Measurements from ENCODE around the gene PRORP. TPM values are rescaled to one million over a fixed set of nuclear protein-coding genes. Genes with fewer than 3 reads are reported as not detected.
A peak's percentile ranks its signal among the peaks of the same experiment; 100 is the strongest.

PRORP gene
- total RNA-seq (2021) (18.2 and 24.7 TPM in 2 replicates), Bru-seq, nascent RNA (percentile 62 among the genes with signal in this experiment), BruChase-seq, experiment 1, labeled RNA remaining after a 2-hour chase (percentile 66 among the genes with signal in this experiment), BruChase-seq, experiment 2, labeled RNA remaining after a 6-hour chase (percentile 85 among the genes with signal in this experiment)
- long read RNA-seq, full-length matches to known transcripts = 27 of 34 reads
- long read RNA-seq, partial matches to known transcripts = 2 of 34 reads
- long read RNA-seq, other reads (novel, unspliced or antisense) = 5 of 34 reads

- Histone ChIP-seq H3K4me2 (peak within 1 kb of the TSS; percentile 89), H3K4me3 (peak within 1 kb of the TSS; percentile 65), H3K27ac (peak within 1 kb of the TSS; percentile 97), H3K4me1 (replicated peaks; ENCODE audit: insufficient read depth) (peaks cover 9% of the 10 kb centered on the region), H3K9me3 (ENCODE audit: insufficient read depth, low read depth) (no peaks in the 10 kb centered on the region), H3K27me3 (ENCODE audit: insufficient read depth, low read depth) (no peaks in the 10 kb centered on the region), H2AFZ (peak within 1 kb of the TSS; percentile 97), H4K20me1 (ENCODE audit: insufficient read depth) (no peaks in the 10 kb centered on the region), H3K9me2 (ENCODE audit: insufficient read depth) (no peaks in the 10 kb centered on the region), H3F3A (ENCODE audit: insufficient read depth, low read depth) (peaks cover 8% of the 10 kb centered on the region; the same call in 1 of the 2 replicates), H3K36me3 (ENCODE audit: low read depth) (no peaks in the 10 kb centered on the region), H3K79me2 (ENCODE audit: low read depth) (0 out of 2 replicates have a peak, but pooled peaks cover 14% of the 10 kb centered on the region)
- ChIA-PET CTCF (interaction anchor here (1.0 kb wide), 1 partner anchor 93 kb away, joined by 3 read pairs; no protein-coding TSS in a partner anchor), POLR2A (ENCODE audit: unreplicated experiment) (interaction anchor here (0.5 to 0.7 kb wide), 4 partner anchors 36 to 537 kb away, joined by 3 to 5 read pairs (median 4); partner anchors contain the start of gene FAM177A1)
- DNase-seq = peak; percentile 84 to 87
- no peak for TF ChIP-seq EZH2 (IDR thresholded peaks at IDR 0.05; ENCODE audit: low read depth)
- TF ChIP-seq CTCF (conservative IDR thresholded peaks at IDR 0.05) = no peak
- intact Hi-C loops (cut with micrococcal nuclease; ENCODE audit: unreplicated experiment) = loop anchor here (1.0 to 5.0 kb wide), 2 partner anchors 170 to 280 kb away; partner anchors contain the start of genes NFKBIA and PSMA6
- no TSS peak for BruUV-seq (replicated peaks)
Measured at GRCh38 chr14:35121887-35122695, at the start of gene PRORP, which contains the start of gene PPP2R3C. TSS of gene PRORP (plus strand) at chr14:35122552. CDS start at chr14:35123246, 694 bp downstream. TSS of gene PPP2R3C (minus strand) at chr14:35121990. CDS start at chr14:35121959, 31 bp downstream.

GRCh38 chr14:35073486-35073885 lies 48.9 kb upstream of the PRORP start:
- no peak overlapping the region for H3K4me2 ChIP-seq
- no peaks in the 10 kb centered on the region for H3K9me3 ChIP-seq (ENCODE audit: insufficient read depth, low read depth)
- no peaks in the 10 kb centered on the region for H3K36me3 ChIP-seq (ENCODE audit: low read depth)
- H3K9me2 ChIP-seq (ENCODE audit: insufficient read depth) = no peaks in the 10 kb centered on the region
- ChIA-PET CTCF (no interaction called here), POLR2A (ENCODE audit: unreplicated experiment) (interaction anchor here (1.0 kb wide), 1 partner anchor 10 kb away, joined by 3 read pairs; no protein-coding TSS in a partner anchor)
- H3K27me3 ChIP-seq (ENCODE audit: insufficient read depth, low read depth) = no peaks in the 10 kb centered on the region
- DNase-seq = no peak
- BruUV-seq (replicated peaks) = no TSS peak
- intact Hi-C loops (cut with micrococcal nuclease; ENCODE audit: unreplicated experiment) = no loop called here
- no peaks in the 10 kb centered on the region for H4K20me1 ChIP-seq (ENCODE audit: insufficient read depth)
- no peak overlapping the region for H2AFZ ChIP-seq
- H3F3A ChIP-seq (ENCODE audit: insufficient read depth, low read depth) = no peaks in the 10 kb centered on the region
- H3K4me1 ChIP-seq (replicated peaks; ENCODE audit: insufficient read depth) = no peaks in the 10 kb centered on the region
- no peak for TF ChIP-seq EZH2 (IDR thresholded peaks at IDR 0.05; ENCODE audit: low read depth)
- no peak for TF ChIP-seq CTCF (conservative IDR thresholded peaks at IDR 0.05)
- no peak overlapping the region for H3K27ac ChIP-seq
- no peak overlapping the region for H3K4me3 ChIP-seq
- no peaks in the 10 kb centered on the region; the same call in 1 of the 2 replicates for H3K79me2 ChIP-seq (ENCODE audit: low read depth)

- intact Hi-C loops (cut with micrococcal nuclease; ENCODE audit: unreplicated experiment) = no loop called here
- no peak for DNase-seq
- Histone ChIP-seq H3K9me2 (ENCODE audit: insufficient read depth) (no peaks in the 10 kb centered on the region), H3F3A (ENCODE audit: insufficient read depth, low read depth) (no peaks in the 10 kb centered on the region), H4K20me1 (ENCODE audit: insufficient read depth) (no peaks in the 10 kb centered on the region), H3K36me3 (ENCODE audit: low read depth) (no peaks in the 10 kb centered on the region), H2AFZ (no peak overlapping the region), H3K27ac (no peak overlapping the region), H3K4me2 (no peak overlapping the region), H3K4me1 (replicated peaks; ENCODE audit: insufficient read depth) (no peaks in the 10 kb centered on the region), H3K79me2 (ENCODE audit: low read depth) (no peaks in the 10 kb centered on the region; the same call in 1 of the 2 replicates), H3K4me3 (no peak overlapping the region), H3K27me3 (ENCODE audit: insufficient read depth, low read depth) (no peaks in the 10 kb centered on the region), H3K9me3 (ENCODE audit: insufficient read depth, low read depth) (no peaks in the 10 kb centered on the region)
- BruUV-seq (replicated peaks) = no TSS peak
- CTCF ChIA-PET = no interaction called here
- no peak for TF ChIP-seq CTCF (conservative IDR thresholded peaks at IDR 0.05)
- no peak for TF ChIP-seq EZH2 (IDR thresholded peaks at IDR 0.05; ENCODE audit: low read depth)
- POLR2A ChIA-PET (ENCODE audit: unreplicated experiment) = no interaction called here
Measured at GRCh38 chr14:35078082-35078481, 44.3 kb upstream of the PRORP start.
